Loucy (cell line): ENCODE results near the gene TSC2.
A peak's percentile ranks its signal among the peaks of the same experiment; 100 is the strongest.

Experiments
- H2AFZ ChIP-seq: fragments of 200-600 bp; sonication (generic); 2 replicates; pipeline ENCODE4 v1.6.0; 2016; ENCODE audit warnings: antibody characterized with exemption, mild to moderate bottlenecking, low read length, moderate library complexity
- H3F3A ChIP-seq: fragments of 200-600 bp; 2 replicates; pipeline ENCODE4 v1.6.0; 2016; ENCODE audit warnings: antibody characterized with exemption, low read depth, mild to moderate bottlenecking
- H3K27me3 ChIP-seq: fragments of 200-600 bp; sonication (generic); 2 replicates; pipeline ENCODE4 v1.6.1; 2014; ENCODE audit warnings: low read length, mild to moderate bottlenecking; ENCODE audit not compliant: insufficient read depth, poor library complexity, severe bottlenecking
- H3K36me3 ChIP-seq: fragments of 200-600 bp; sonication (generic); 2 replicates; pipeline ENCODE4 v1.6.1; 2016; ENCODE audit warnings: low read length; ENCODE audit not compliant: insufficient read depth
- H3K4me1 ChIP-seq: fragments of 200-600 bp; sonication (generic); 2 replicates; pipeline ENCODE4 v1.5.1; 2014; ENCODE audit warnings: low read length, mild to moderate bottlenecking; ENCODE audit not compliant: insufficient read depth, poor library complexity, severe bottlenecking
- H3K4me2 ChIP-seq: fragments of 200-600 bp; sonication (generic); 2 replicates; pipeline ENCODE4 v1.6.0; 2014; ENCODE audit warnings: antibody characterized with exemption, low read length, low read depth, mild to moderate bottlenecking; ENCODE audit not compliant: poor library complexity, severe bottlenecking
- H3K4me3 ChIP-seq: fragments of 200-600 bp; sonication (generic); 2 replicates; pipeline ENCODE4 v1.5.1; 2014; ENCODE audit warnings: low read length, mild to moderate bottlenecking, mixed read lengths; ENCODE audit not compliant: poor library complexity, severe bottlenecking
- H3K79me2 ChIP-seq: fragments of 200-600 bp; sonication (generic); 2 replicates; pipeline ENCODE4 v1.6.1; 2014; ENCODE audit warnings: low read length; ENCODE audit not compliant: insufficient read depth
- H3K9ac ChIP-seq: fragments of 200-600 bp; sonication (generic); 2 replicates; pipeline ENCODE4 v1.6.0; 2014; ENCODE audit warnings: mild to moderate bottlenecking, low read depth, low read length, moderate library complexity; ENCODE audit not compliant: poor library complexity, severe bottlenecking
- H3K9me2 ChIP-seq: fragments of 200-600 bp; sonication (generic); replicated peaks from 2 replicates; pipeline ENCODE4 v1.6.1; 2016; ENCODE audit warnings: low read depth, low read length, mixed read lengths
- H3K9me3 ChIP-seq: fragments of 200-600 bp; sonication (generic); 2 replicates; pipeline ENCODE4 v1.6.1; 2014; ENCODE audit warnings: mild to moderate bottlenecking, antibody characterized with exemption, low read length, low read depth; ENCODE audit not compliant: insufficient read depth
- H4K20me1 ChIP-seq: fragments of 200-600 bp; sonication (generic); 2 replicates; pipeline ENCODE4 v1.6.0; 2014; ENCODE audit warnings: antibody characterized with exemption, low read length, mild to moderate bottlenecking; ENCODE audit not compliant: insufficient read depth, poor library complexity, severe bottlenecking
- CTCF ChIP-seq: fragments of 200-600 bp; sonication (generic); conservative IDR thresholded peaks from 2 replicates; pipeline ENCODE4 v1.5.1; 2014; ENCODE audit warnings: mild to moderate bottlenecking, antibody characterized with exemption, low read length
- EZH2phosphoT487 ChIP-seq: fragments of 200-600 bp; IDR thresholded peaks from 2 replicates; pipeline ENCODE4 v1.6.1; 2018; ENCODE audit warnings: antibody characterized with exemption, mild to moderate bottlenecking, moderate library complexity, borderline replicate concordance

The TSC2 gene

GRCh38 chr16:2048116-2048543 lies 345 bp downstream of the TSC2 start:
- no peaks in the 10 kb centered on the region for H3K9me2 ChIP-seq
- TF ChIP-seq EZH2phosphoT487 (no peak), CTCF (no peak)
- H3K4me3 ChIP-seq: peak overlapping the region; percentile 84
- H3K4me1 ChIP-seq: peaks cover 4% of the 10 kb centered on the region
- H4K20me1 ChIP-seq: no peaks in the 10 kb centered on the region
- H3F3A ChIP-seq: no peaks in the 10 kb centered on the region
- H3K36me3 ChIP-seq: no peaks in the 10 kb centered on the region
- H3K9ac ChIP-seq: peak overlapping the region; percentile 78
- H3K4me2 ChIP-seq: peak overlapping the region; percentile 94
- no peaks in the 10 kb centered on the region for H3K9me3 ChIP-seq
- no peaks in the 10 kb centered on the region for H3K27me3 ChIP-seq
- peak overlapping the region; percentile 63 for H2AFZ ChIP-seq
- H3K79me2 ChIP-seq: peaks cover 13% of the 10 kb centered on the region; the same call in 1 of the 2 replicates

- Histone ChIP-seq H3K4me3 (no peak overlapping the region), H3F3A (no peaks in the 10 kb centered on the region), H3K9ac (no peak overlapping the region), H4K20me1 (no peaks in the 10 kb centered on the region), H3K9me3 (no peaks in the 10 kb centered on the region), H3K9me2 (no peaks in the 10 kb centered on the region), H3K4me2 (no peak overlapping the region), H3K79me2 (peaks cover 7% of the 10 kb centered on the region; the same call in 1 of the 2 replicates), H3K4me1 (peaks cover 4% of the 10 kb centered on the region), H3K27me3 (no peaks in the 10 kb centered on the region), H2AFZ (no peak overlapping the region), H3K36me3 (no peaks in the 10 kb centered on the region)
- no peak for TF ChIP-seq CTCF
- no peak for TF ChIP-seq EZH2phosphoT487
Measured at GRCh38 chr16:2053211-2053610, 5.4 kb downstream of the TSC2 start.

GRCh38 chr16:2053897-2054296 lies 6.1 kb downstream of the TSC2 start:
- no peaks in the 10 kb centered on the region for H4K20me1 ChIP-seq
- no peaks in the 10 kb centered on the region for H3K36me3 ChIP-seq
- no peaks in the 10 kb centered on the region for H3K79me2 ChIP-seq
- no peak overlapping the region for H2AFZ ChIP-seq
- no peak for TF ChIP-seq CTCF
- TF ChIP-seq EZH2phosphoT487: no peak
- H3K4me1 ChIP-seq: no peaks in the 10 kb centered on the region
- H3F3A ChIP-seq: no peaks in the 10 kb centered on the region
- no peak overlapping the region for H3K4me2 ChIP-seq
- no peak overlapping the region for H3K4me3 ChIP-seq
- H3K9me3 ChIP-seq: no peaks in the 10 kb centered on the region
- no peaks in the 10 kb centered on the region for H3K27me3 ChIP-seq
- no peaks in the 10 kb centered on the region for H3K9me2 ChIP-seq
- H3K9ac ChIP-seq: no peak overlapping the region
